ENCODE results near the gene TRAF6.
"Not testable (repeated sequence)": the region's sequence is repeated elsewhere in the genome, so short reads cannot be mapped to it uniquely, and the experiment has no call there.

Gene TRAF6

DNA sequence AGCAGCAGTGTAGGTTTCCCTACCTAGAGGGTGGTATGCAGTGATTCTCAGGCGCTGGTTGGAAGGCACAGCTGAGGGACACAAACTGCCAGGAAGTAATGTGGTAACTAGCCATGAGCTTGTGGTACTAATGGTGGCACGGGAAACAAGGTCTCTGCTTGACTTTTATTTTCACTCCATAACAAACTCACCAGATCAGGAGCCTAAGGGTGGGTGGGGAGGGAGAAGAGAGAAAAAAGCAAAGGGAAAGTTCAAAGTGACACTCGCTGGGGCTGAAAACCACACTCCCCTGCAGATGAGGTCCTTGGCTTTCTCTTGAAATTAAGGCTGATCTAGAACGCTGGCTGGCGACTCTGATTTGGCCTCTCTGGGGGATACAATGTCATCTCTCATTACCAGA is 22.0 kb downstream of the TRAF6 start:
- no peaks in the 10 kb centered on the region for H3K27me3 ChIP-seq
- peak overlapping the region; percentile 18 to 90 (median 71); a peak in 21 of 22 replicates for H3K27ac ChIP-seq
- peaks cover 33 to 53% (median 42%) of the 10 kb centered on the region in 10 experiments for H3K4me1 ChIP-seq
- no peak for TF ChIP-seq Cebpa-rat (IDR thresholded peaks at IDR 0.05)
- peak overlapping the region; percentile 43 to 77 (median 59); a peak in 21 of 22 replicates for H3K9ac ChIP-seq
- H3K4me3 ChIP-seq, result peak overlapping the region in 9 of 10 experiments; percentile 6 to 58 (median 35); a peak in 13 of 20 replicates
- H3K4me2 ChIP-seq, result peak overlapping the region; percentile 71 to 95 (median 80)
- H3K9me3 ChIP-seq (replicated peaks in 1 of 11), result peaks cover 6 to 12% (median 10%) of the 10 kb centered on the region in 11 experiments; a peak in 18 of 22 replicates
- peaks cover 0 to 58% (median 0%) of the 10 kb centered on the region in 11 experiments; a peak in 6 of 22 replicates for H4K20me1 ChIP-seq
- H3K36me3 ChIP-seq, result peaks cover 55 to 85% (median 77%) of the 10 kb centered on the region in 11 experiments

DNA sequence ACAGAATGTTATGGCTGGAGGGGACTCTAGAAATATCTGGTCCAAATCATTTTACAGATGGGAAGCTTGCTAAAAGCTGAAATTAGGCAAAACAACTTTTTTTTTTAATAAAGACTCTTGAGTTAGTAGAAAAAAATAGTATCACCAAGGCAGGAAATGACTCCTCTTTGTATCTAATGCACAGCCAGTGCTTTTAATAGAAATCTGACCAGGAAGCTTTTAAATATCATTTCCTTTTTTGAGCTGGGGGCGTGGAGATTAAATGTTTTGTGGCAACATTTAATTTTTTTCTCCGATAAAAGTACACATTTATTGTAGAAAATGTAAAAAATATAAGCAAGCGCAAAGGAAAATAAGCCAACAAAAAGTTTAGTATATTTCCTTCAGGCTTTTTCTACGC is 22.5 kb downstream of the TRAF6 start:
- peak overlapping the region; percentile 71 to 95 (median 80) for H3K4me2 ChIP-seq
- peaks cover 0 to 58% (median 0%) of the 10 kb centered on the region in 11 experiments; a peak in 6 of 22 replicates for H4K20me1 ChIP-seq
- H3K4me1 ChIP-seq, result peaks cover 33 to 53% (median 42%) of the 10 kb centered on the region in 10 experiments
- no peaks in the 10 kb centered on the region for H3K27me3 ChIP-seq
- H3K36me3 ChIP-seq, result peaks cover 56 to 83% (median 78%) of the 10 kb centered on the region in 11 experiments
- H3K9me3 ChIP-seq (replicated peaks in 1 of 11), result peaks cover 8 to 14% (median 12%) of the 10 kb centered on the region in 11 experiments; a peak in 18 of 22 replicates
- peak overlapping the region in 9 of 10 experiments; percentile 6 to 58 (median 35); a peak in 13 of 20 replicates for H3K4me3 ChIP-seq
- H3K27ac ChIP-seq, result peak overlapping the region; percentile 18 to 90 (median 71); a peak in 21 of 22 replicates
- no peak for TF ChIP-seq Cebpa-rat (IDR thresholded peaks at IDR 0.05)
- peak overlapping the region; percentile 43 to 77 (median 59); a peak in 18 of 22 replicates for H3K9ac ChIP-seq

GRCh38 chr11:36485298-36486002 is 24.6 kb downstream of the TRAF6 start:
- H3K27me3 ChIP-seq, result no peaks in the 10 kb centered on the region
- peak overlapping the region in 3 of 11 experiments; percentile 57 to 94 (median 82); a peak in 6 of 22 replicates for H3K4me2 ChIP-seq
- no peak for TF ChIP-seq Cebpa-rat (IDR thresholded peaks at IDR 0.05)
- no peak overlapping the region; a peak in 2 of 22 replicates for H3K27ac ChIP-seq
- peaks cover 8 to 14% (median 12%) of the 10 kb centered on the region in 11 experiments; a peak in 18 of 22 replicates for H3K9me3 ChIP-seq (replicated peaks in 1 of 11)
- peaks cover 0 to 47% (median 0%) of the 10 kb centered on the region in 11 experiments; a peak in 6 of 22 replicates for H4K20me1 ChIP-seq
- H3K9ac ChIP-seq, result no peak overlapping the region
- no peak overlapping the region for H3K4me3 ChIP-seq
- peaks cover 33 to 53% (median 42%) of the 10 kb centered on the region in 10 experiments for H3K4me1 ChIP-seq
- H3K36me3 ChIP-seq, result peaks cover 35 to 62% (median 58%) of the 10 kb centered on the region in 11 experiments

DNA sequence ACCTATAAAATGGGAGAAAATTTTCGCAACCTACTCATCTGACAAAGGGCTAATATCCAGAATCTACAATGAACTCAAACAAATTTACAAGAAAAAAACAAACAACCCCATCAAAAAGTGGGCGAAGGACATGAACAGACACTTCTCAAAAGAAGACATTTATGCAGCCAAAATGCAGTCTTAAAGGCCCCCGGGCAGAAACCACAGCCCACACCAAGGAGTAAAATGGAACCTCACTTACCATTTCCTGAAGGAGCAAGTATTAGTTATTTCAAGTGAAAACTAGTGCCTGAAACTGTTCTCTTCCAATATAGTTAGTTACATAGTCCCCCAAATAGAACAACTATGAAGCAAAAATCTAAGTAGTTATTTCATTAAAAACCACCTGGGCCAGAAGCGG is 27.0 kb downstream of the TRAF6 start:
- H4K20me1 ChIP-seq, result peaks cover 0 to 26% (median 0%) of the 10 kb centered on the region in 11 experiments; a peak in 5 of 22 replicates
- not testable (repeated sequence) for H3K4me2 ChIP-seq, H3K27me3 ChIP-seq, H3K9ac ChIP-seq, H3K27ac ChIP-seq, H3K4me3 ChIP-seq
- peaks cover 21 to 45% (median 39%) of the 10 kb centered on the region in 11 experiments for H3K36me3 ChIP-seq
- peaks cover 8 to 14% (median 12%) of the 10 kb centered on the region in 11 experiments; a peak in 18 of 22 replicates for H3K9me3 ChIP-seq (replicated peaks in 1 of 11)
- H3K4me1 ChIP-seq, result peaks cover 17 to 35% (median 22%) of the 10 kb centered on the region in 10 experiments

DNA sequence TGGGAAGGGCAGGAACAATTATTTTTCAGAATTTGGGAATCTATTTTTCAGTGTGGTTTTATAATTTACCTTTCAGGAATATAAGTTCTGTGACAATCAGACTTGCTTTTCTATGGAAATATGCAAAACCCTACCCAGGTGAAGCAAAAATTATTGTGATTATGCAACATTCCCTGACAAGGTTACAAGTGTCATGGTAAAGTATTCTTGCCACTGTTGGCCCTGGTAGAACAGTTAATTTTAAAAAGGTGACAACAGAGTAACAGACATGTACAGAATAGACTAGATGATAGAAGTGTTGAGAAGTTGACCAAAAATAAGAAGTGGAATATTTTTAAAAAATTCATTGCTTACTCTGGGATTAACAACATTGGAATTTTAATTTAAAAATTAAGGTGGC is 29.2 kb downstream of the TRAF6 start:
- Histone ChIP-seq H3K27me3 (no peaks in the 10 kb centered on the region), H3K4me1 (peaks cover 0 to 13% (median under 1%) of the 10 kb centered on the region in 10 experiments; a peak in 10 of 20 replicates), H4K20me1 (peaks cover 0 to 13% (median 0%) of the 10 kb centered on the region in 11 experiments; a peak in 3 of 22 replicates), H3K4me3 (no peak overlapping the region), H3K36me3 (peaks cover 13 to 29% (median 27%) of the 10 kb centered on the region in 11 experiments), H3K9ac (no peak overlapping the region), H3K27ac (no peak overlapping the region), H3K4me2 (no peak overlapping the region), H3K9me3 (replicated peaks in 1 of 11) (peaks cover 8 to 14% (median 12%) of the 10 kb centered on the region in 11 experiments; a peak in 18 of 22 replicates)
- TF ChIP-seq Cebpa-rat (IDR thresholded peaks at IDR 0.05), result no peak

GRCh38 chr11:36478700-36479329 is 31.3 kb downstream of the TRAF6 start:
- no peaks in the 10 kb centered on the region for H3K27me3 ChIP-seq
- H3K9me3 ChIP-seq (replicated peaks in 1 of 11), result peaks cover 8 to 10% (median 9%) of the 10 kb centered on the region in 11 experiments; a peak in 18 of 22 replicates
- H3K27ac ChIP-seq, result no peak overlapping the region
- no peaks in the 10 kb centered on the region; a peak in 1 of 20 replicates for H3K4me1 ChIP-seq
- no peak overlapping the region; a peak in 1 of 22 replicates for H3K4me2 ChIP-seq
- H4K20me1 ChIP-seq, result no peaks in the 10 kb centered on the region
- H3K9ac ChIP-seq, result no peak overlapping the region
- no peak overlapping the region for H3K4me3 ChIP-seq
- no peak for TF ChIP-seq Cebpa-rat (IDR thresholded peaks at IDR 0.05)
- peaks cover 8 to 9% (median 8%) of the 10 kb centered on the region in 11 experiments; a peak in 20 of 22 replicates for H3K36me3 ChIP-seq

DNA sequence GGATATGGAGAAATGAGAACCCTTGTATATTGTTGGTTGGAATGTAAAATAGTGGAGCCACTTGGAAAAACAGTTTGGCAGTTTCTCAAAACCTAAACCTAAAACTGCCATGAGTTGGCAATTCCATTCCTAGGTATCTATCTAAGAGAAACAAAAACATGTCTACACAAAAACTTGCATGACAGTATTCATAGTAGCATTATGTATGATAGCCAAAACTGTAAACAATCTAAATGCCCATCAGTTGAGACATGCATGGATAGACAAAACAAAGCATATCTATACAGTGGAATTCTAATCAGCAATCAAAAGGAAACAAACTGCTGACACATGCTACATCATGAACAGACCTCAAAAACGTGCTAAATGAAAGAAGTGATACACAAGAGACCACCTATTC is 34.9 kb downstream of the TRAF6 start:
- no peak for TF ChIP-seq Cebpa-rat (IDR thresholded peaks at IDR 0.05)
- Histone ChIP-seq H3K4me2 (no peak overlapping the region), H3K27ac (no peak overlapping the region), H3K9ac (no peak overlapping the region), H4K20me1 (no peaks in the 10 kb centered on the region), H3K27me3 (no peaks in the 10 kb centered on the region), H3K4me3 (no peak overlapping the region), H3K9me3 (replicated peaks in 1 of 11) (no peaks in the 10 kb centered on the region), H3K36me3 (no peaks in the 10 kb centered on the region), H3K4me1 (peaks cover 0 to 8% (median 7%) of the 10 kb centered on the region in 10 experiments; a peak in 16 of 20 replicates)

DNA sequence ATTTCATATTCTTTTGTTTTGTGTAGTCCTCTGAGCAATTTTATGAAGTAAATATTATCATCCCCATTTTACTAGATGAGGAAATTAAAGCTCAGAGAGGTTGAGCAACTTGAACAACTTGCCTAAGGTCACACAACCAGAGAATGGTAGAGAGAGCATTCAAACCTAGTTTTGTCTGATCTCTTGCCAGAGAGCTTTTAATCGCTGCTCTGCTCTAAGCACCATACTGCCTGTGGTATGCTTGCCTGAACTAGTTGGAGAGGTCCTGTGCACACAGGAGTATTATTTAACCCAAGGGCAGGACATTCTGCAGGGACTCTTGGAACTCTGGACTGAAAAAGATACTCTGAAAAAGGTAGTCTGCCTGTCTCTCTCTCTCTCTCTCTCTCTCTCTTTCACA is 38.5 kb downstream of the TRAF6 start:
- no peak overlapping the region for H3K4me2 ChIP-seq
- no peak overlapping the region for H3K27ac ChIP-seq
- H3K27me3 ChIP-seq, result no peaks in the 10 kb centered on the region
- H4K20me1 ChIP-seq, result no peaks in the 10 kb centered on the region
- H3K9ac ChIP-seq, result no peak overlapping the region
- peaks cover 0 to 4% (median 0%) of the 10 kb centered on the region in 11 experiments; a peak in 2 of 22 replicates for H3K36me3 ChIP-seq
- H3K4me3 ChIP-seq, result no peak overlapping the region
- H3K4me1 ChIP-seq, result peaks cover 0 to 21% (median 19%) of the 10 kb centered on the region in 10 experiments; a peak in 19 of 20 replicates
- no peaks in the 10 kb centered on the region for H3K9me3 ChIP-seq (replicated peaks in 1 of 11)
- TF ChIP-seq Cebpa-rat (IDR thresholded peaks at IDR 0.05), result no peak

Measured in BLaER1 treated with 17β-estradiol and CSF1 and Interleukin-3, amounts not matched to agents 10 nM and 100 nM (cell line).